ENCODE measurements around the gene OBSCN.

OBSCN gene

GRCh38 chr1:228373681-228374571, 166.1 kb downstream of the OBSCN start:
- DNase-seq, result no peak

- no peak for DNase-seq
These were observed 167.1 kb downstream of the OBSCN start for GRCh38 chr1:228374711-228375577.

GRCh38 chr1:228375578-228376261, 167.9 kb downstream of the OBSCN start:
- DNase-seq, result no peak

- DNase-seq, result no peak
These were observed 168.4 kb downstream of the OBSCN start for GRCh38 chr1:228376262-228376628.

- no peak for DNase-seq
These were observed 169.1 kb downstream of the OBSCN start for GRCh38 chr1:228376651-228377631.

GRCh38 chr1:228377664-228378089, 169.8 kb downstream of the OBSCN start:
- no peak for DNase-seq

- DNase-seq, result no peak
These were observed 170.4 kb downstream of the OBSCN start for GRCh38 chr1:228378090-228378872.

- DNase-seq, result no peak
These were observed 171.1 kb downstream of the OBSCN start for GRCh38 chr1:228378873-228379460.

GRCh38 chr1:228379666-228380065, 171.8 kb downstream of the OBSCN start:
- DNase-seq, result no peak

- DNase-seq, result no peak
These were observed 173.5 kb downstream of the OBSCN start for GRCh38 chr1:228381356-228381755.

- no peak for DNase-seq
These were observed 175.9 kb downstream of the OBSCN start for GRCh38 chr1:228383773-228384172.

GRCh38 chr1:228385232-228385631, 177.4 kb downstream of the OBSCN start:
- DNase-seq, result no peak

- DNase-seq, result no peak
These were observed 179.5 kb downstream of the OBSCN start for GRCh38 chr1:228387321-228387720.

- no peak for DNase-seq
These were observed 182.8 kb downstream of the OBSCN start for GRCh38 chr1:228390649-228391048.

GRCh38 chr1:228391411-228392020, 183.7 kb downstream of the OBSCN start:
- DNase-seq, result no peak

- DNase-seq, result no peak
These were observed 184.5 kb downstream of the OBSCN start for GRCh38 chr1:228392111-228392936.

- DNase-seq, result no peak
These were observed 185.4 kb downstream of the OBSCN start for GRCh38 chr1:228393268-228393701.

- no peak for DNase-seq
These were observed 186.1 kb downstream of the OBSCN start for GRCh38 chr1:228393811-228394570.
